Testis (tissue), 2 donors: Measurements from ENCODE around the gene TUBB2B.

Source experiments
- CTCF ChIP-seq, 3 experiments: fragments of 450-650 bp in 2 of 3; fragments of 200-600 bp in 1 of 3; sonication (generic) in 1 of 3; IDR thresholded peaks; one replicate each; pipeline ENCODE4 v1.5.1; 2016 to 2019; ENCODE audit warnings: antibody characterized with exemption in 3 of 3, mild to moderate bottlenecking in 2 of 3, moderate library complexity in 1 of 3
- POLR2A ChIP-seq: fragments of 450-650 bp; IDR thresholded peaks from one replicate; pipeline ENCODE4 v1.6.1; 2017; ENCODE audit warnings: antibody characterized with exemption, mild to moderate bottlenecking, moderate library complexity

- TF ChIP-seq CTCF (IDR thresholded peaks at IDR 0.05) (no peak), POLR2A (no peak)
These were observed 34.2 kb downstream of the TUBB2B start for GRCh38 chr6:3193102-3193849.
